Measurements from ENCODE around the gene SPRYD4.
A peak's percentile ranks its signal among the peaks of the same experiment; 100 is the strongest.

Gene SPRYD4

DNA sequence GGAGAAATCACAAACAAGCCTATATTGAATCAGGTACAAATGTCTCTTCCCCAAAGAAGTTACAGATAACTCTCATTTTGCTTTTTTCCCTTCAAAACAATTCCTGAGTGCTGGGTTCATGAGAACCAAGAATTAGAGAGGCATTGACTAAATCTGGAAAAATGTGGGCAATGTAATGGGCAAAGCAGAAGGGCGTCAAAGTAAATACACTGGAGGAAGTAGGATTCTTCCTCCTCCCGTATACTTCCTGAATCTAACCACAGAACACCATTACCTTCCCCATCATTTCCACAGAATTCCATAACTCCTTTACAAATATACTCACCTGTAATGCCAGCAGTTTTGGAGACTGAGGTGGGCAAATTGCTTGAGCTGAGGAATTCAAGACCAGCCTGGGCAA, 50.2 kb downstream of the SPRYD4 start:
- DNase-seq (ENCODE audit: low read depth, low spot score) = no peak
- H3K27ac ChIP-seq = peak overlapping the region; percentile 95

DNA sequence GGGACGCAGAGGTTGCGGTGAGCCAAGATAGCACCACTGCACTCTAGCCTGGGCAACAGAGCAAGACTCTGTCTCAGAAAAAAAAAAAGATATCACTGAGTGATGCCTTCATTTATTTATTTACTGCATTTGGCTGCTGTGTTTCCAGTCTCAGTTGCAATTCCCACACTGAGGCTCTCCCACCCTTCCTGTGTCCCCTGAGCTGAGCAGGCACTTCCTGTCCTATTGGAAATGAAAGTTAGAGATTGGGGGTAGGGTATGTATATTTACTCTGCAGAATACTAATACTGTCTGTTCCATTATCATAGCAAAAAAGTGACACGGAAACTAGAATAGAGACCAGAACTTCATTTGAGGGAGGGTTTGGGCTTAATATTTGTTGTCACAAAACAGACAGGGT, 51.7 kb downstream of the SPRYD4 start:
- H3K27ac ChIP-seq = peak overlapping the region; percentile 95
- no peak for DNase-seq (ENCODE audit: low read depth, low spot score)

DNA sequence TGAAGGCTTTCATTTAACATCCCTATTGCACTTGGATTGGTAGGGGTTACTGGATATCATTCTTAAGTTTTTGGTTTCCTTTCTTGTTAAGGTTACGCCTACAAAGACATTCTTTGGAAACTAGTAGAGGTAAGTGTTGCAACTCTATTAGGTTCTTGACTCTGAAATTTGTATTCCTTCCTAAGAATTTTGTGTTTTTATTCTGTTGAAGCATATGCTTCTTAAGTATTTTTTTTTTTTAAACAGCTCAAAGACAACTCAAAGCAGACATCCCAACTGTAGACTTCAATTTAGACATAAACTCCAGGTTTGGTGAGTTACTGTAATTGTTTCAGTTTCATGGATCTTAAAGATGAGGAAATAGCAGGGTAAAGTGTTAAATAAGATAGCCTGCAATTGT, 52.1 kb downstream of the SPRYD4 start:
- H3K27ac ChIP-seq = peak overlapping the region; percentile 95
- no peak for DNase-seq (ENCODE audit: low read depth, low spot score)

DNA sequence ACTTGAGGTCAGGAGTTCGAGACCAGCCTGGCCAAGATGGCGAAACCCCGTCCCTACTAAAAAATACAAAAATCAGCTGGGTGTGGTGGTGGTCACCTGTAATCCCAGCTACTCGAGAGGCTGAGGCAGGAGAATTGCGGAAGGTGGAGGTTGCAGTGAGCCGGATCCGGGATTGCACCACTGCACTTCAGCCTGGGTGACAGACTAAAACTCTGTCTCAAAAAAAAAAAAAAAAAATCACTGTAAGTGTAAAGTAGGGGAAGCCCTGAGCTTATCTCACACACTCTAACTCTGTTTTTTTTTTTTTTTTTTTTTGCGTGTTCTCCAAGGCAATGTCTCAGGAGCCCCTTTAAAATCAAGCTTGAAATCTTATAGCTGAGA, 52.8 kb downstream of the SPRYD4 start:
- no peak for DNase-seq (ENCODE audit: low read depth, low spot score)
- peak overlapping the region; percentile 95 for H3K27ac ChIP-seq

DNA sequence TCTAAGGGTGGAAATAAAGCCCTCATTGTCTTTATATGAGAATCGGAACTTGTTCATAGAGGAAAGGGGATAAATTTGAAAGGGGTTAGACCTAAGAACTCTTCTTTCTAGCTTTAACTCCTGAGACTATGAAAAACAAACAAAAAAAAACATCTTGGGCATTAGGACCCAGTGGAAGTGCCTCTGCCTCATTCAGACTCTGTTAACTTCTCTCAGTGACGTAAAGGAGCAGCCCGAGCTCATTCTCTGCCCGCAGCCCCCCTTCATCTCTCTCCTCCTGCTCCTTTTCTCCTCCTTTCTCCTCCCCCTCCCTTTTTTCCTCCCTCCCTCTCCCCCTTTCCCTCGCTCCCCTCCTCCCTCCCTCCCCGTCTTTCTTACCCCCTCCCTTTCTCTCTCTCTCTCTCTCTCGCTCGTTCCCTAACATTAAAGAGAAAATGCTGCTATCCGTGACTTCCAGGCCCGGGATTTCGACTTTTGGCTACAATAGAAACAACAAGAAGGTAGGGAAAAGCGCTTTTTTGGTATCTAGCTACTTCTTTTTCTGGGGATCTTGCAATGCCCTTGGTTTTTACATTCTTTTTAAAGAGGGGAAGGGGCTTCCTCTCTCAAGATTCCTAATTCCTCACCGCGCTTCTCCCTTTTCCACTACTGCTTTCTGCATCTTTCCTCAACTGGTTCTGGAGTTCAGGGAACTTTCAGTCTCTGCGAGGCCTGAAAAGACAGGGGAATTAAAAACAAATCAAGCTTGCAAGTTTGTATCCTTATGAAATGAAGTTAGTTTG, 53.4 kb downstream of the SPRYD4 start, which contains the start of gene RBMS2:
Gene RBMS2 (plus strand): TSS at position 231 of the 782 bp plus-strand sequence. CDS start 204 bp downstream, at position 435.
- peak; percentile 57 for DNase-seq (ENCODE audit: low read depth, low spot score)
- H3K27ac ChIP-seq = peak within 1 kb of the TSS; percentile 95

DNA sequence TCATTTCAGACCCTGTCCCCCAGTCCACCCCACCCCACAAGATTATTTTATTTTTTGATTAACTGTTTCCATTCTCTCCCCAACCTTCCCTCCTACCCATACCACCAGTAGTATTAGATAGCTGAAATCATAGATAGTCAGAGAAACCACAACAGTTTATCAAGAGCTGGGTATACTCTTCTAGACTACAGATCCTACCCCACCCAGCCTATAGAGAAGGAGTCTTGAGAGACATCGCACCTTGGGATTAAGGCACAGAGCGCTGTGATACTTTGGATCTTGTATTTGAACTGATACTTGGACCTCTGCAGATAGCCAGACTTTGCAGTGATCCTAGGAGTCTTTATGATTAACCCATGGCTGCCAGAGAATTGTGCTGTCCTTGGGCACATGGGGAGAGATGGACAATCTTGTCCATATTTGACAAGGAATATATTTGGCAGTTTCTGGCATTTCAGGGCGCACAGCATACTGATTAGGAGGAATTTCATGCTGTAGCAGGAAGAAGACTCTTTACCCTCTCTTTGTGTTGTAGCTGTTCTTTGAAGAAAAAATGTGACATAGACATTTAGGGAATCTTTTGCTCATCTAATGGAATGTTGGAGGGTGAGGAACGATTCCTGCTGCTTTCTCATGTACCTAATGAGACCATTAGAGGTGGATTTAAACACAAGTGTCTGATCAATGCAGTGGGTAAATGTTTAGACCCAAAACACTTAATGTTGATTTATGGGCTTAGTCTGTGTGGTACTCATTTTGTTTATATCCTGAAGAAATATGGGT, 54.2 kb downstream of the SPRYD4 start:
- DNase-seq (ENCODE audit: low read depth, low spot score) = no peak
- H3K27ac ChIP-seq = peak overlapping the region; percentile 95

DNA sequence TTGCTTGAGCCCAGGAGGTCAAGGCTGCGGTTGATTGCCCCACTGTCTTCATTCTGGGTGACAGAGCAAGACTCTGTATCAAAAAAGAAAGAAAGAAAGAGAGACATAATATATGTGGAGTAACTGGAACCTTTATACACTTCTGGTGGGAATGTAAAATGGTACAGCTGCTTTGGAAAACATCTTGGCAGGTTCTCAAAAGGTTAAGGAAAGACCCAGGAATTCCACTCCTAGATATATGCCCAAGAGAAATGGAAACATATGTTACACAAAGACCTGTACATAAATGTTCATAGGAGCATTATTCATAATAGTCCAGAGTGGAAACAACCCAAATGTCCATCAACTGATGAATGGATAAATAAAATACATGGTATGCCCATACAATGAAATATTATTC, 60.5 kb downstream of the SPRYD4 start:
- DNase-seq (ENCODE audit: low read depth, low spot score) = no peak
- peak overlapping the region; percentile 95 for H3K27ac ChIP-seq

All from epithelial cell of prostate (primary cell).